Measurements from ENCODE around the gene IMPDH1. TPM values are rescaled to one million over a fixed set of nuclear protein-coding genes. Genes with fewer than 3 reads are reported as not detected.
"Not testable (repeated sequence)": the region's sequence is repeated elsewhere in the genome, so short reads cannot be mapped to it uniquely, and the experiment has no call there.

Gene IMPDH1
- polyA plus RNA-seq (ENCODE audit: insufficient read length in 3 of 3): 10 to 100 TPM; 25.3 to 30.3 (median 28.3) TPM
- long read RNA-seq, donor 1, partial matches to known transcripts: 0 of 1 reads
- long read RNA-seq, donor 1, other reads (novel, unspliced or antisense): 0 of 1 reads
- long read RNA-seq, donor 2, partial matches to known transcripts: 0 of 2 reads
- long read RNA-seq, donor 2, other reads (novel, unspliced or antisense): 0 of 2 reads
- long read RNA-seq, donor 3, partial matches to known transcripts: 0 of 2 reads
- long read RNA-seq, donor 3, other reads (novel, unspliced or antisense): 0 of 2 reads
- long read RNA-seq, donor 4, transcript IMPDH1-202 (15 exons, 2,479 nt): major isoform, 5 of 5 reads
- long read RNA-seq, donor 4, partial matches to known transcripts: 0 of 5 reads
- long read RNA-seq, donor 4, other reads (novel, unspliced or antisense): 0 of 5 reads
- long read RNA-seq, donor 5: 0 reads
- long read RNA-seq, donor 6, partial matches to known transcripts: 7 of 9 reads
- long read RNA-seq, donor 6, other reads (novel, unspliced or antisense): 0 of 9 reads
- long read RNA-seq, donor 7: 0 reads
- long read RNA-seq, donor 8: 0 reads
- long read RNA-seq, donor 9, partial matches to known transcripts: 0 of 1 reads
- long read RNA-seq, donor 9, other reads (novel, unspliced or antisense): 0 of 1 reads
- long read RNA-seq, donor 10, partial matches to known transcripts: 0 of 2 reads
- long read RNA-seq, donor 10, other reads (novel, unspliced or antisense): 0 of 2 reads
- long read RNA-seq, donor 11, partial matches to known transcripts: 0 of 4 reads
- long read RNA-seq, donor 11, other reads (novel, unspliced or antisense): 0 of 4 reads
- long read RNA-seq, donor 12: 0 reads
- long read RNA-seq, donor 13: 0 reads
- long read RNA-seq, donor 14, partial matches to known transcripts: 0 of 1 reads
- long read RNA-seq, donor 14, other reads (novel, unspliced or antisense): 0 of 1 reads
- long read RNA-seq, donor 15: 0 reads
- long read RNA-seq, donor 16, partial matches to known transcripts: 0 of 5 reads
- long read RNA-seq, donor 16, other reads (novel, unspliced or antisense): 0 of 5 reads

- peak in 3 of 11 donors; percentile 58 to 68 (median 60) for DNase-seq (ENCODE audit: extremely low read depth in 1 of 11, low read depth in 9 of 11, low spot score in 4 of 11)
Observed at GRCh38 chr7:128409596-128410450, at the start of gene IMPDH1. Gene IMPDH1, minus strand, starts transcription at chr7:128409982. Its CDS starts 81 bp downstream, at chr7:128409901.

- peak in 5 of 11 donors; percentile 32 to 65 (median 50) for DNase-seq (ENCODE audit: extremely low read depth in 1 of 11, low read depth in 9 of 11, low spot score in 4 of 11)
Observed at GRCh38 chr7:128459394-128459878, 49.7 kb upstream of the IMPDH1 start.

GRCh38 chr7:128458956-128459355 lies 49.2 kb upstream of the IMPDH1 start:
- DNase-seq (ENCODE audit: extremely low read depth in 1 of 11, low read depth in 9 of 11, low spot score in 4 of 11): no peak

- not testable (repeated sequence) for DNase-seq (ENCODE audit: extremely low read depth in 1 of 11, low read depth in 9 of 11, low spot score in 4 of 11)
Observed at GRCh38 chr7:128457385-128457784, 47.6 kb upstream of the IMPDH1 start.

- no peak for DNase-seq (ENCODE audit: extremely low read depth in 1 of 11, low read depth in 9 of 11, low spot score in 4 of 11)
Observed at GRCh38 chr7:128456255-128456725, 46.5 kb upstream of the IMPDH1 start.

DNA sequence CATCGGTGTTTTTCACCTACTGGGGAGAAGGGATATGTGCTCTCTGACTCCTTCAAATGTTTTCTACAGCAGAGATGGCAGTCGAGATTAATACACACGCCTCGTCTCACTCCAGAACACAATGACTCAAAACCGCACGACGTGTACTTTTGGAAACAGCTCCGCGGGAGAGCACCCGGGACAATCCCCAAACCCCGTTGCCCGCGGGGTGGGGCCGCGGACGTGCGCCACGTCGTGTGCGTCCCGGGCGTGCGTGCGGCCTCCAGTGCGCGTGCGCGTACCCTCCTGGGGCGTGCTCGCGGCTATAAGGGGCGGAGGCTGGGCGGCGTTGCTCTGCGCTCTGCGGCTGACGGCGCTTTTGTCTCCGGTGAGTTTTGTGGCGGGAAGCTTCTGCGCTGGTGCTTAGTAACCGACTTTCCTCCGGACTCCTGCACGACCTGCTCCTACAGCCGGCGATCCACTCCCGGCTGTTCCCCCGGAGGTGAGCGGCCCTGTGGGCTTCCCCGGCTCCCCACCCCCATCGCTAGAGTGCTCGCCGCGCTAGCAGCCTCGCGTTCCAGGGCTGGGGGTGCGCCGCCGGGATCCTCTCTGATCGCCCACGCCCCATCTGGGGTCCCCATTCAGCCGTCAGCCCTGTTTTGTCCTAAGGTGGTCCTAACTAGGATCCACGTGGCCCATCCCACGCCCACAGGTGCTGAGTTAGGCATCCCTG lies 45.9 kb upstream of the IMPDH1 start, which contains the start of gene HILPDA:
Gene HILPDA (plus strand): TSS at position 336 of the 712 bp plus-strand sequence. CDS start 1,391 bp downstream, outside the sequence.
- DNase-seq (ENCODE audit: extremely low read depth in 1 of 11, low read depth in 9 of 11, low spot score in 4 of 11): peak in 10 of 11 donors; percentile 64 to 85 (median 81)

- DNase-seq (ENCODE audit: extremely low read depth in 1 of 11, low read depth in 9 of 11, low spot score in 4 of 11): peak in 2 of 11 donors; percentile 13 to 47
Observed at GRCh38 chr7:128454808-128455542, 45.2 kb upstream of the IMPDH1 start.

DNA sequence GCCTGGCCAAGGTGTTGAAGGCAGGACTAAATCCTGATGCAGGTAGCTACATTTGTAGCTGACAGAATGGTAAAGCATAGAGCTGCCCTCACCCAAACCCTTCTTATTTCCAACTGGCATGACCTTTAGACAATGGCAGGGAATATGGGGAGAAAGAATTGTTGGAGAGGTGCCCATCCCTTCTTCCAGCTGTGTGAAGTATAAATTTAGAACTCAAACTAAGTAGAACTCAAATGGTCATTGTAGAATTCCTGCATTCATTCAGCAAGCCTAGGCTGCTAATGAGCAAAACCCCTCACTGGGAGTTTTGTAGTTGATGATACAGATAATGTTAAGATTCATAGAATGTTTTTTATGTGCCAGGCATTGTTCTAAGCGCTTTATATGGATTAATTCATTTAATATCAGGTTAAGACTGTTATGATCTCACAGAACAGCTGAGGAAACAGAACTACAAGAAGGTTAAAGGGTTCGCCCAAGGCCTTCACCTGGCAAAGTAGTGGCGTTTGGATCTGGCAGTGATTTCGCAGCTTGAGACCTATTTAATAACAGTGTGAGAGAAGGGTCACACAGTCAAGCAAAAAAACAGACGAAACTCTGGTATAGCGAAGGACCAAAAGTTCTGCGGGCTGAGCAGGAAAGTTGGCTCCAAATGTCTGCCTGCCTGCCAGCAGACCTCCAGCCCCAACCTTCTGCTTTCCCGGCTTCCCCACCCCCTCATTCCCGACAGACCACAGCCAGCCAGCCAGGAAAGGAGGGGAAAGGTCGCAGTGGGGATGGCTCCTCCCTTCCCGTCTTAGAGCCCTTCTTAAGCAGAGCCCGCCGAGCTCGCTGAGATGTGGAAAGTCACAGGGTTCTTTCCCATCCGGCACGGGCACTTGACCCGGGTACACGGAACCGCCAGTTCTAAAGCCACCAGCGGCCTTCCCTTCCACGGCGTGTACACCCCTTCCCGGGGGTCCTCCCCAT lies 44.3 kb upstream of the IMPDH1 start:
- DNase-seq (ENCODE audit: extremely low read depth in 1 of 11, low read depth in 9 of 11, low spot score in 4 of 11): peak in 10 of 11 donors; percentile 73 to 89 (median 80)

DNA sequence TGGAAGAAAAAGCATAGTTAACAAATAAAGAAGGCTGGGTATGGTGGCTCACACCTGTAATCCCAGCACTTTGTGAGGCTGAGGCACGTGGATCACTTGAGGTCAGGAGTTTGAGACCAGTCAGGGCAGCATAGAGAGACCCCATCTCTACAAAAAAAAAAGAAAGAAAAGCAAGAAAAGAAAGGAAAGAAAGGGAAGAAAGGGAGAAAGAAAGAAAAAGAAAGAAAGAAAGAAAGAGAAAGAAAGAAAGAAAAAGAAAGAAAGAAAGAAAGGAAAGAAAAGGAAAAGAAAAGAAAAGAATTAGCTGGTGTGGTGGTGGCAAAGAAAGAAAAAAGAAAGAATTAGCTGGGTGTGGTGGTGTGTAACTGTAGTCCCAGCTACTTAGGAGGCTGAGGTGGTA lies 42.8 kb upstream of the IMPDH1 start:
- DNase-seq (ENCODE audit: extremely low read depth in 1 of 11, low read depth in 9 of 11, low spot score in 4 of 11): no peak

DNA sequence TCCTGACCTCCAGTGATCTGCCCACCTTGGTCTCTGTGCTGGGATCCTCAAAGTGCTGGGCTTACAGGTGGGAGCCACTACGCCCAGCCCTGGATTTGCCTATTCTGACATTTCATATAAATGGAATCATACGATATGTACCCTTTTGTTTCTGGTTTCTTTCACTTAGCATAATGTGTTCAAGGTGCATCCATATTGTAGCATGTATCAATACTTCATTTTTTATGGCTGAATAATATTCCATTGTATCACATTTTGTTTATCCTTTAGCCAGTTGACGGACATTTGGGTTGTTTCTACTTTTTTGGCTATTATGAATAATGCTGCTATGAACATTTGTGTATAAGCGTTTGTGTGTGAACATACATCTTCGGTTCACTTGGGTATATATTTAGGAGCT lies 41.1 kb upstream of the IMPDH1 start:
- no peak for DNase-seq (ENCODE audit: extremely low read depth in 1 of 11, low read depth in 9 of 11, low spot score in 4 of 11)

GRCh38 chr7:128450409-128450808 lies 40.6 kb upstream of the IMPDH1 start:
- no peak for DNase-seq (ENCODE audit: extremely low read depth in 1 of 11, low read depth in 9 of 11, low spot score in 4 of 11)

- DNase-seq (ENCODE audit: extremely low read depth in 1 of 11, low read depth in 9 of 11, low spot score in 4 of 11): no peak
Observed at GRCh38 chr7:128448751-128449302, 39.0 kb upstream of the IMPDH1 start.

DNA sequence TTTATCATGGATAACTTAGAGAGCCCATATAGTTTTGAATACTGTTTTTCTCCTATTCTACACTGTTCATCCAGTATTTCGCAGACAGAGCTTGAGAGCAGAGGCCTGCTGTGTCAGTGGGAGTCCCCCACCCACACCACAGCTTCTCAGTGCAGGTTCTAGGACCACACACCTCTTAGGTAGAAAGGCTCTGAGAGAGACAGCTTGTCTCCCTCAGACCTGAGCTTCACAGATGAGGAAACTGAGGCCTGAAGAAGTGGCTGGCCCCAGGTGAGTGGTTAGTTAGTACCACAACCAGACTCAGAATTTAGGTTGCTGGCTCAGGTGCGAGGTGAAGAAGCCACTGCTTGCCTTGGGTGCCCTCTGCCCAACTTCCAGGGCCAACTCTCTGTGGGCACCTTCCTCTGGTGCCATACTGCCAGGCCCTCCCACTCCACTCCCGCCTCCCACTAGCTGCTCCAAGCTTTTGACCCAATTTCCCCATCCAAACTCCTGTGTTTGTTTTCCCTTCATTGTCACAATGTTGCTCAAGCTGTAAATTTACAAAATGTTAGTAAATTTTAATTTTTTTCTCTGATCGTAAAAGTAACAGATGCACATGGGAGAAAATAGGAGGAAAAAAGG lies 38.3 kb upstream of the IMPDH1 start:
- no peak for DNase-seq (ENCODE audit: extremely low read depth in 1 of 11, low read depth in 9 of 11, low spot score in 4 of 11)

DNA sequence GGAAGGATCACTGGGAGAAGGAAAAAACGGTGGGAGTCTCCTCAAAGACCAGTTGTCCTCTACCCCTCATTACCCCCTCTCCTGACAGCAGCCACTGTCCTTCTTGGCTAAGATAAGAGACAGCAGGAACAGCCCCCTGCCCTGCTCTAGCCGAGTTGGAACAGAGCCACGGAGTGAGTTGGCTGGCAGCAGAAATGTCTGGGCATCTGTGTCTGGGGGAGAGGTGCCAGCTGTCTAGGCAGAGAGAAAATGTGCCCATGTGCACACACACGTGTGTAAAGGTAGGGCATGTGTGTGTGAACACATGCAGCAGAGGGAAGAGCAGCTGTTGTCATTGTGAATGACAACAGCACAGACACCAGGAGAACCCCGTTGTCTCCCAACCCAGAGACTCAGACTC lies 36.5 kb upstream of the IMPDH1 start:
- no peak for DNase-seq (ENCODE audit: extremely low read depth in 1 of 11, low read depth in 9 of 11, low spot score in 4 of 11)
